Fibroblast of lung (primary cell): ENCODE results near the gene TSPAN9. TPM values are rescaled to one million over a fixed set of nuclear protein-coding genes. Genes with fewer than 3 reads are reported as not detected.

Source experiments
- DNase-seq, 2 donors: peaks; one replicate each; pipeline versions ENCODE4 v3.0.0 to v3.0.0-alpha.2; 2010; ENCODE audit warnings: low read depth in 2 of 2
- H2AFZ ChIP-seq: 2 replicates; pipeline ENCODE4 v1.5.1; 2012; ENCODE audit warnings: low read length, control low read depth, inconsistent platforms
- H3K27ac ChIP-seq: 2 replicates; pipeline ENCODE4 v1.5.1; 2011; ENCODE audit warnings: low read length, control low read depth; ENCODE audit not compliant: insufficient read depth
- H3K27me3 ChIP-seq: 2 replicates; pipeline ENCODE4 v1.5.1; 2011; ENCODE audit warnings: mild to moderate bottlenecking, low read length; ENCODE audit not compliant: control insufficient read depth, insufficient read depth
- H3K36me3 ChIP-seq: 2 replicates; pipeline ENCODE4 v1.5.1; 2011; ENCODE audit warnings: low read length; ENCODE audit not compliant: control insufficient read depth, insufficient read depth
- H3K4me1 ChIP-seq: 2 replicates; pipeline ENCODE4 v1.5.1; 2011; ENCODE audit warnings: low read length; ENCODE audit not compliant: control insufficient read depth, insufficient read depth; ENCODE audit errors: extremely low read depth
- H3K4me2 ChIP-seq: 2 replicates; pipeline ENCODE4 v1.5.1; 2011; ENCODE audit warnings: low read length, control low read depth; ENCODE audit not compliant: insufficient read depth; ENCODE audit errors: extremely low read depth
- H3K4me3 ChIP-seq, 4 experiments: fragments of 200-600 bp in 1 of 4; sonication (generic) in 1 of 4; replicated peaks in 1 of 4; 2 replicates each; pipeline ENCODE4 v1.5.1; 2011 to 2016; ENCODE audit warnings: low read length in 4 of 4, low read depth in 3 of 4, mild to moderate bottlenecking in 3 of 4, control low read depth in 2 of 4, inconsistent platforms in 1 of 4, mixed read lengths in 1 of 4; ENCODE audit not compliant: insufficient read depth in 1 of 4; ENCODE audit errors: control extremely low read depth in 1 of 4
- H3K79me2 ChIP-seq: 2 replicates; pipeline ENCODE4 v1.5.1; 2012; ENCODE audit warnings: mild to moderate bottlenecking, low read length, inconsistent platforms; ENCODE audit not compliant: control insufficient read depth, insufficient read depth
- H3K9ac ChIP-seq: 2 replicates; pipeline ENCODE4 v1.5.1; 2011; ENCODE audit warnings: mild to moderate bottlenecking, low read length, control low read depth; ENCODE audit not compliant: insufficient read depth
- H3K9me3 ChIP-seq: 2 replicates; pipeline ENCODE4 v1.5.1; 2012; ENCODE audit warnings: low read depth, low read length; ENCODE audit not compliant: control insufficient read depth, insufficient read depth
- H4K20me1 ChIP-seq: 2 replicates; pipeline ENCODE4 v1.5.1; 2011; ENCODE audit warnings: low read length; ENCODE audit not compliant: control insufficient read depth, insufficient read depth; ENCODE audit errors: extremely low read depth
- EZH2 ChIP-seq: IDR thresholded peaks from 2 replicates; pipeline ENCODE4 v1.5.1; 2012; ENCODE audit warnings: low read length, control low read depth, mild to moderate bottlenecking; ENCODE audit errors: missing control alignments
- polyA plus RNA-seq, 2 donors: library from polyadenylated mRNA; depleted of rRNA in 1 of 2; stranded (reverse) in 1 of 2; unstranded in 1 of 2; fragments of >200 nt; gene quantifications; 2 replicates each; pipeline ENCODE4 v1.2.1, GENCODE V29; 2011 to 2012; ENCODE audit warnings: missing spikeins in 1 of 2
- total RNA-seq: library from RNA; depleted of rRNA; stranded (reverse); fragments of >200 nt; gene quantifications from 2 replicates; pipeline ENCODE4 v1.2.1, GENCODE V29; 2014
- TF ChIP-seq, protein P1 (sequence below), 2 donors: IDR thresholded peaks in 1 of 2; conservative IDR thresholded peaks in 1 of 2; 1 replicate in 1 of 2; 2 replicates in 1 of 2; pipeline ENCODE4 v1.5.1; 2011 to 2012; ENCODE audit warnings: low read length in 2 of 2, control low read depth in 1 of 2, inconsistent platforms in 1 of 2, low read depth in 1 of 2, mild to moderate bottlenecking in 1 of 2

Gene TSPAN9
- total and polyA plus RNA-seq, 2 donors (not counting 1 experiment from before 2014, with no cell fraction given), result 31.1 to 35.2 TPM

- H3K27ac ChIP-seq, result no peak overlapping the region
- no peak overlapping the region for H3K4me2 ChIP-seq
- H3K27me3 ChIP-seq, result no peaks in the 10 kb centered on the region
- no peaks in the 10 kb centered on the region for H3K9me3 ChIP-seq
- TF ChIP-seq, protein P1, sequence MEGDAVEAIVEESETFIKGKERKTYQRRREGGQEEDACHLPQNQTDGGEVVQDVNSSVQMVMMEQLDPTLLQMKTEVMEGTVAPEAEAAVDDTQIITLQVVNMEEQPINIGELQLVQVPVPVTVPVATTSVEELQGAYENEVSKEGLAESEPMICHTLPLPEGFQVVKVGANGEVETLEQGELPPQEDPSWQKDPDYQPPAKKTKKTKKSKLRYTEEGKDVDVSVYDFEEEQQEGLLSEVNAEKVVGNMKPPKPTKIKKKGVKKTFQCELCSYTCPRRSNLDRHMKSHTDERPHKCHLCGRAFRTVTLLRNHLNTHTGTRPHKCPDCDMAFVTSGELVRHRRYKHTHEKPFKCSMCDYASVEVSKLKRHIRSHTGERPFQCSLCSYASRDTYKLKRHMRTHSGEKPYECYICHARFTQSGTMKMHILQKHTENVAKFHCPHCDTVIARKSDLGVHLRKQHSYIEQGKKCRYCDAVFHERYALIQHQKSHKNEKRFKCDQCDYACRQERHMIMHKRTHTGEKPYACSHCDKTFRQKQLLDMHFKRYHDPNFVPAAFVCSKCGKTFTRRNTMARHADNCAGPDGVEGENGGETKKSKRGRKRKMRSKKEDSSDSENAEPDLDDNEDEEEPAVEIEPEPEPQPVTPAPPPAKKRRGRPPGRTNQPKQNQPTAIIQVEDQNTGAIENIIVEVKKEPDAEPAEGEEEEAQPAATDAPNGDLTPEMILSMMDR (conservative IDR thresholded peaks at IDR 0.05 in 1 of 2, IDR thresholded peaks at IDR 0.05 in 1 of 2; ENCODE audit: low read depth in 1 of 2, low read length in 2 of 2), result no peak
- TF ChIP-seq EZH2, result no peak
- DNase-seq, result no peak
- H3K36me3 ChIP-seq, result no peaks in the 10 kb centered on the region
- H3K4me1 ChIP-seq, result peaks cover 8% of the 10 kb centered on the region
- H2AFZ ChIP-seq, result no peak overlapping the region
- H3K79me2 ChIP-seq, result no peaks in the 10 kb centered on the region
- no peaks in the 10 kb centered on the region for H4K20me1 ChIP-seq
- H3K4me3 ChIP-seq, result no peak overlapping the region
- no peak overlapping the region for H3K9ac ChIP-seq
Observed at GRCh38 chr12:3105690-3106479, 28.7 kb downstream of the TSPAN9 start.

DNA sequence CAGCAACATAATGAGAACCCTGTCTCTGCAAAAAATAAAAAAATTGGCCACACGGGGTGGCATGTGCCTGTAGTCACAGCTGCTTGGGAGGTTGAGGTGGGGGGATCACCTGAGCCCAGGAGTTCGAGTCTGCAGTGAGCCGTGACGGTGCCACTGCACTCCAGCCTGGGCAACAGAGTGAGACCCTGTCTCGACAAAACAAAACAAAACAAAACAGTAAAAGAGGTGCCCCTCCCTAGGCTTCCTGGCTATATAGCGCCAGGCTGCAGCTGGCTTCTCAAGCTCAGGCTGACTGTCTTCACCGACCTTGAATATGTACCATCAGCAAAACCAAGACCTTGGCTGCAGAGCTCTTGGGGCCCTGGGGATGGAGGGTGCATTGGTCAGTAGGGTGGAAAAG, 29.4 kb downstream of the TSPAN9 start:
- no peak overlapping the region for H3K4me3 ChIP-seq
- no peak for TF ChIP-seq EZH2
- TF ChIP-seq, protein P1 (conservative IDR thresholded peaks at IDR 0.05 in 1 of 2, IDR thresholded peaks at IDR 0.05 in 1 of 2; ENCODE audit: low read depth in 1 of 2, low read length in 2 of 2), result no peak
- no peak overlapping the region for H3K4me2 ChIP-seq
- no peaks in the 10 kb centered on the region for H3K27me3 ChIP-seq
- no peaks in the 10 kb centered on the region for H4K20me1 ChIP-seq
- no peak overlapping the region for H3K27ac ChIP-seq
- H3K9me3 ChIP-seq, result no peaks in the 10 kb centered on the region
- peaks cover 8% of the 10 kb centered on the region for H3K4me1 ChIP-seq
- H3K36me3 ChIP-seq, result no peaks in the 10 kb centered on the region
- no peak overlapping the region for H3K9ac ChIP-seq
- H2AFZ ChIP-seq, result no peak overlapping the region
- no peaks in the 10 kb centered on the region for H3K79me2 ChIP-seq
- DNase-seq, result no peak

- no peaks in the 10 kb centered on the region for H3K27me3 ChIP-seq
- peaks cover 8% of the 10 kb centered on the region for H3K4me1 ChIP-seq
- H3K27ac ChIP-seq, result no peak overlapping the region
- no peaks in the 10 kb centered on the region for H3K36me3 ChIP-seq
- no peak overlapping the region for H3K4me2 ChIP-seq
- DNase-seq, result peak; percentile 48 to 84
- H3K79me2 ChIP-seq, result no peaks in the 10 kb centered on the region
- H3K9ac ChIP-seq, result no peak overlapping the region
- H4K20me1 ChIP-seq, result no peaks in the 10 kb centered on the region
- H3K4me3 ChIP-seq, result no peak overlapping the region
- H3K9me3 ChIP-seq, result no peaks in the 10 kb centered on the region
- TF ChIP-seq EZH2, result no peak
- TF ChIP-seq, protein P1 (conservative IDR thresholded peaks at IDR 0.05 in 1 of 2, IDR thresholded peaks at IDR 0.05 in 1 of 2; ENCODE audit: low read depth in 1 of 2, low read length in 2 of 2), result no peak
- H2AFZ ChIP-seq, result no peak overlapping the region
Observed at GRCh38 chr12:3107071-3107583, 29.9 kb downstream of the TSPAN9 start.
